Endothelial cell of umbilical vein (primary cell): Measurements from ENCODE around the gene PTGES3L. TPM values are rescaled to one million over a fixed set of nuclear protein-coding genes. Genes with fewer than 3 reads are reported as not detected.

Source experiments
- BruUV-seq: library from RNA; stranded (reverse); fragments of 400-500 nt; replicated peaks from 2 replicates; lab custom pipeline; 2021; lab: Mats Ljungman, UMichigan
- CTCF ChIA-PET: fragments of 300-600, 350-600 bp; sonication (Branson Sonifier 250); formaldehyde crosslinking; loops from one replicate; lab custom pipeline; 2021; ENCODE audit warnings: antibody characterized with exemption, inconsistent platforms; lab: Charles Lee
- POLR2A ChIA-PET: fragments of 300-600, 350-600 bp; sonication (Branson Sonifier 250); formaldehyde crosslinking; loops from one replicate; lab custom pipeline; 2021; ENCODE audit warnings: antibody characterized with exemption, inconsistent platforms; lab: Charles Lee
- DNase-seq: peaks from one replicate; pipeline ENCODE4 v3.0.0-alpha.2; 2011; ENCODE audit warnings: low read depth, low spot score
- FAIRE-seq: peaks from 2 replicates; lab custom pipeline; 2011; peaks lifted over from hg19 to GRCh38; lab: Jason Lieb, UNC
- H2AFZ ChIP-seq: 2 replicates; pipeline ENCODE4 v1.6.0; 2012; ENCODE audit warnings: low read depth, low read length, control low read depth, inconsistent platforms
- H3K27ac ChIP-seq: 2 replicates; pipeline ENCODE4 v1.5.1; 2011; ENCODE audit warnings: low read depth, mild to moderate bottlenecking, control low read depth, low read length, moderate library complexity; ENCODE audit not compliant: insufficient read depth
- H3K27me3 ChIP-seq, 2 experiments: 2 replicates each; pipeline versions ENCODE4 v1.6.0 to v1.6.1; 2011; ENCODE audit warnings: low read length in 2 of 2, mixed read lengths in 1 of 2; ENCODE audit not compliant: control insufficient read depth in 2 of 2, insufficient read depth in 2 of 2
- H3K36me3 ChIP-seq, 2 experiments: 2 replicates in 1 of 2; 3 replicates in 1 of 2; pipeline ENCODE4 v1.5.1; 2011; ENCODE audit warnings: low read length in 2 of 2, mild to moderate bottlenecking in 1 of 2, moderate library complexity in 1 of 2; ENCODE audit not compliant: control insufficient read depth in 2 of 2, insufficient read depth in 2 of 2; ENCODE audit errors: extremely low read depth in 1 of 2
- H3K4me1 ChIP-seq: 3 replicates; pipeline ENCODE4 v1.5.1; 2011; ENCODE audit warnings: mild to moderate bottlenecking, low read length; ENCODE audit not compliant: control insufficient read depth, insufficient read depth; ENCODE audit errors: extremely low read depth
- H3K4me2 ChIP-seq: 2 replicates; pipeline ENCODE4 v1.6.1; 2011; ENCODE audit warnings: low read length, control low read depth, mixed read lengths; ENCODE audit not compliant: insufficient read depth
- H3K4me3 ChIP-seq, 3 experiments: fragments of 200-600 bp in 1 of 3; sonication (generic), shearing (Covaris generic) in 1 of 3; replicated peaks in 1 of 3; 2 replicates each; pipeline ENCODE4 v1.5.1; 2011 to 2016; ENCODE audit warnings: control low read depth in 3 of 3, low read length in 3 of 3, mild to moderate bottlenecking in 2 of 3, inconsistent platforms in 1 of 3, low read depth in 1 of 3, moderate library complexity in 1 of 3; ENCODE audit not compliant: insufficient read depth in 1 of 3
- H3K79me2 ChIP-seq: 2 replicates; pipeline ENCODE4 v1.6.0; 2012; ENCODE audit warnings: low read length, inconsistent platforms; ENCODE audit not compliant: control insufficient read depth, insufficient read depth
- H3K9ac ChIP-seq: replicated peaks from 2 replicates; pipeline ENCODE3; 2011; ENCODE audit warnings: low read length, control low read depth; ENCODE audit not compliant: insufficient read depth; ENCODE audit errors: extremely low read depth
- H3K9me1 ChIP-seq: replicated peaks from 3 replicates; pipeline ENCODE4 v1.6.0; 2011; ENCODE audit warnings: mild to moderate bottlenecking, low read length; ENCODE audit not compliant: control insufficient read depth, insufficient read depth; ENCODE audit errors: extremely low read depth
- H3K9me3 ChIP-seq: replicated peaks from 2 replicates; pipeline ENCODE4 v1.5.1; 2012; ENCODE audit warnings: low read length, inconsistent platforms; ENCODE audit not compliant: control insufficient read depth, insufficient read depth
- H4K20me1 ChIP-seq: replicated peaks from 2 replicates; pipeline ENCODE3; 2011; ENCODE audit warnings: mild to moderate bottlenecking, low read length; ENCODE audit not compliant: control insufficient read depth, insufficient read depth; ENCODE audit errors: extremely low read depth
- CTCF ChIP-seq, 2 donors: IDR thresholded peaks; 1 replicate in 1 of 2; 2 replicates in 1 of 2; pipeline ENCODE4 v1.5.1; 2011; ENCODE audit warnings: low read length in 2 of 2, mild to moderate bottlenecking in 2 of 2, moderate library complexity in 2 of 2, control low read depth in 1 of 2, inconsistent platforms in 1 of 2, low read depth in 1 of 2; ENCODE audit not compliant: insufficient read depth in 1 of 2; ENCODE audit errors: extremely low read depth in 1 of 2
- GATA2 ChIP-seq: IDR thresholded peaks from 2 replicates; pipeline ENCODE4 v1.7.0; 2011; ENCODE audit warnings: low read depth, mild to moderate bottlenecking, moderate library complexity, mixed read lengths, low read length; ENCODE audit not compliant: insufficient read length, insufficient read depth
- JUN ChIP-seq: IDR thresholded peaks from 2 replicates; pipeline ENCODE4 v1.6.1; 2011; ENCODE audit warnings: borderline replicate concordance, low read depth; ENCODE audit not compliant: insufficient read length, insufficient read depth
- MAX ChIP-seq: IDR thresholded peaks from 2 replicates; pipeline ENCODE4 v1.6.1; 2011; ENCODE audit not compliant: insufficient read depth, insufficient read length
- POLR2A ChIP-seq: IDR thresholded peaks from 2 replicates; pipeline ENCODE4 v1.6.1; 2012; ENCODE audit warnings: low read depth, mild to moderate bottlenecking, control low read depth, low read length
- POLR2AphosphoS5 ChIP-seq: IDR thresholded peaks from 2 replicates; pipeline ENCODE4 v1.6.1; 2012; ENCODE audit warnings: low read depth, mild to moderate bottlenecking, control low read depth, low read length, moderate library complexity; ENCODE audit not compliant: insufficient read depth
- dilution Hi-C: fragments of 300-500 bp; cut with MboI; formaldehyde crosslinking; loops from one replicate; pipeline ENCODE4 v1.15.0; 2019; ENCODE audit warnings: low sequenced_read_pairs; ENCODE audit not compliant: extremely low pct_ligation_motif_present
- intact Hi-C: fragments of 100-400 bp; cut with micrococcal nuclease; formaldehyde crosslinking; loops from one replicate; pipeline ENCODE4 v1.10.0; 2022
- polyA plus RNA-seq, 4 experiments: library from polyadenylated mRNA; depleted of rRNA in 3 of 4; stranded (reverse) in 3 of 4; unstranded in 1 of 4; fragments of >200 nt; gene quantifications; 2 replicates each; pipeline versions ENCODE4 v1.2.1 to v1.2.3, GENCODE V29; 2011 to 2012; ENCODE audit warnings: missing spikeins in 1 of 4
- total RNA-seq: library from RNA; stranded (reverse); gene quantifications from 2 replicates; pipeline ENCODE4 v1.2.3, GENCODE V29; 2021

Gene PTGES3L
- total and polyA plus RNA-seq, 2 donors (not counting 3 experiments of a cell fraction or from before 2014, with no cell fraction given) = 0.23 TPM; not detected in 1

- BruUV-seq = TSS peak; percentile 3
- intact Hi-C loops (loop anchor here (2.0 kb wide), 2 partner anchors 13 to 21 kb away; partner anchors contain the start of genes IFI35 and RPL27), dilution Hi-C loops (no loop called here)
- H3K27ac ChIP-seq = peak overlapping the region; percentile 19
- FAIRE-seq (peak; percentile 89), DNase-seq (peak; percentile 63)
- no peaks in the 10 kb centered on the region for H3K9me1 ChIP-seq
- H3K27me3 ChIP-seq = no peaks in the 10 kb centered on the region
- peak overlapping the region; percentile 44 for H3K4me2 ChIP-seq
- H3K36me3 ChIP-seq = peaks cover 0 to 20% of the 10 kb centered on the region in 2 experiments
- TF ChIP-seq MAX = no peak
- peak; percentile 69 for TF ChIP-seq POLR2AphosphoS5
- TF ChIP-seq CTCF (IDR thresholded peaks at IDR 0.05; ENCODE audit: extremely low read depth in 1 of 2, insufficient read depth in 1 of 2, low read depth in 1 of 2, low read length in 2 of 2) = no peak
- TF ChIP-seq GATA2 = no peak
- no peak for TF ChIP-seq JUN
- peak; percentile 21 for TF ChIP-seq POLR2A
- peaks cover 40% of the 10 kb centered on the region for H3K4me1 ChIP-seq
- H4K20me1 ChIP-seq = no peaks in the 10 kb centered on the region
- H3K79me2 ChIP-seq = peaks cover 37% of the 10 kb centered on the region
- no peaks in the 10 kb centered on the region for H3K9me3 ChIP-seq
- no peak overlapping the region for H2AFZ ChIP-seq
- ChIA-PET CTCF (interaction anchor here (1.0 to 5.5 kb wide), 3 partner anchors 11 to 152 kb away, joined by 3 to 22 read pairs (median 6); partner anchors contain the start of gene IFI35), POLR2A (interaction anchor here (2.7 kb wide), 1 partner anchor 295 kb away, joined by 13 read pairs; no protein-coding TSS in a partner anchor)
- H3K9ac ChIP-seq = no peak overlapping the region
- peak overlapping the region in 2 of 3 experiments; percentile 10 to 34 for H3K4me3 ChIP-seq
These were observed 40.2 kb upstream of the PTGES3L start for GRCh38 chr17:43020030-43020621.
